SK-N-SH treated with all-trans-retinoic acid at 6 μM for 48 hours (cell line): ENCODE measurements around the gene BRPF3.

Experiments used
- ATAC-seq: fragments of 200-7000 bp; cut with Tn5 transposase; 3 replicates; pipeline ENCODE4 v1.9.1; 2020; ENCODE audit warnings: mild to moderate bottlenecking, moderate library complexity
- ARNTL ChIP-seq: fragments of 450-650 bp; formaldehyde crosslinking; IDR thresholded peaks from 2 replicates; pipeline ENCODE4 v1.5.0; 2020; ENCODE audit warnings: low read depth, mild to moderate bottlenecking, moderate library complexity, borderline replicate concordance
- BACH2 ChIP-seq: fragments of 250-450 bp; sonication (Bioruptor Pico); IDR thresholded peaks from 2 replicates; pipeline ENCODE4 v1.9.0; 2021; ENCODE audit warnings: mild to moderate bottlenecking, borderline replicate concordance
- CSDC2 ChIP-seq: fragments of 250-450 bp; sonication (Bioruptor Pico); IDR thresholded peaks from 2 replicates; pipeline ENCODE4 v1.5.0; 2020; ENCODE audit warnings: mild to moderate bottlenecking, moderate library complexity
- CSRNP3 ChIP-seq: fragments of 250-450 bp; sonication (Bioruptor Pico); IDR thresholded peaks from 2 replicates; pipeline ENCODE4 v1.5.1; 2021; ENCODE audit warnings: mild to moderate bottlenecking, moderate library complexity
- ESRRG ChIP-seq: fragments of 250-450 bp; sonication (Bioruptor Pico); IDR thresholded peaks from 2 replicates; pipeline ENCODE4 v1.6.1; 2021; ENCODE audit warnings: mild to moderate bottlenecking
- GLIS3 ChIP-seq: fragments of 250-450 bp; sonication (Bioruptor Pico); IDR thresholded peaks from 2 replicates; pipeline ENCODE4 v1.5.0; 2020; ENCODE audit warnings: mild to moderate bottlenecking, moderate library complexity
- ISL1 ChIP-seq: fragments of 250-450 bp; sonication (Bioruptor Pico); IDR thresholded peaks from 2 replicates; pipeline ENCODE4 v2.1.2; 2022; ENCODE audit warnings: mild to moderate bottlenecking, moderate library complexity
- OSR1 ChIP-seq: fragments of 250-450 bp; sonication (Bioruptor Pico); IDR thresholded peaks from 2 replicates; pipeline ENCODE4 v1.8.0; 2022; ENCODE audit warnings: moderate library complexity, mild to moderate bottlenecking, inconsistent platforms
- PATZ1 ChIP-seq: fragments of 250-450 bp; sonication (Bioruptor Pico); IDR thresholded peaks from 2 replicates; pipeline ENCODE4 v1.8.0; 2020; ENCODE audit warnings: mild to moderate bottlenecking, moderate library complexity, borderline replicate concordance
- POU6F1 ChIP-seq: fragments of 250-450 bp; sonication (Bioruptor Pico); IDR thresholded peaks from 2 replicates; pipeline ENCODE4 v1.8.0; 2021; ENCODE audit warnings: low read depth, mild to moderate bottlenecking, moderate library complexity, borderline replicate concordance
- PPARA ChIP-seq: fragments of 250-450 bp; sonication (Bioruptor Pico); IDR thresholded peaks from 2 replicates; pipeline ENCODE4 v1.5.0; 2020; ENCODE audit warnings: mild to moderate bottlenecking, borderline replicate concordance
- RARB ChIP-seq: fragments of 250-450 bp; sonication (Bioruptor Pico); IDR thresholded peaks from 2 replicates; pipeline ENCODE4 v1.8.0; 2021; ENCODE audit warnings: mild to moderate bottlenecking, moderate library complexity
- SNAI2 ChIP-seq: fragments of 250-450 bp; sonication (Bioruptor Pico); IDR thresholded peaks from 2 replicates; pipeline ENCODE4 v1.5.0; 2020; ENCODE audit warnings: mild to moderate bottlenecking, moderate library complexity
- TCF4 ChIP-seq: fragments of 250-450 bp; sonication (Bioruptor Pico); IDR thresholded peaks from 2 replicates; pipeline ENCODE4 v1.8.0; 2021; ENCODE audit warnings: mild to moderate bottlenecking, moderate library complexity, borderline replicate concordance
- TOX ChIP-seq: fragments of 250-450 bp; sonication (Bioruptor Pico); IDR thresholded peaks from 2 replicates; pipeline ENCODE4 v1.8.0; 2021; ENCODE audit warnings: mild to moderate bottlenecking, moderate library complexity, borderline replicate concordance
- ZC3H10 ChIP-seq: fragments of 250-450 bp; sonication (Bioruptor Pico); IDR thresholded peaks from 2 replicates; pipeline ENCODE4 v1.5.1; 2021; ENCODE audit warnings: mild to moderate bottlenecking, moderate library complexity
- ZNF565 ChIP-seq: fragments of 450-650 bp; formaldehyde crosslinking; conservative IDR thresholded peaks from 2 replicates; pipeline ENCODE4 v1.5.0; 2020; ENCODE audit warnings: low read depth, mild to moderate bottlenecking, moderate library complexity
- ZNF70 ChIP-seq: fragments of 450-650 bp; formaldehyde crosslinking; IDR thresholded peaks from 2 replicates; pipeline ENCODE4 v1.5.0; 2020; ENCODE audit warnings: mild to moderate bottlenecking, moderate library complexity
- ZNF8 ChIP-seq: fragments of 450-650 bp; formaldehyde crosslinking; IDR thresholded peaks from 2 replicates; pipeline ENCODE4 v1.5.0; 2020; ENCODE audit warnings: mild to moderate bottlenecking, moderate library complexity
- TF ChIP-seq, protein P1 (sequence below): fragments of 250-450 bp; sonication (Bioruptor Pico); IDR thresholded peaks from 2 replicates; pipeline ENCODE4 v1.5.1; 2020; ENCODE audit warnings: low read depth, mild to moderate bottlenecking, moderate library complexity

The BRPF3 gene

GRCh38 chr6:36220226-36220625, 23.7 kb downstream of the BRPF3 start:
- no peak for ATAC-seq
- TF ChIP-seq GLIS3 (CRISPR knock-in tag) (no peak), RARB (CRISPR knock-in tag) (no peak), CSDC2 (CRISPR knock-in tag) (no peak)

DNA sequence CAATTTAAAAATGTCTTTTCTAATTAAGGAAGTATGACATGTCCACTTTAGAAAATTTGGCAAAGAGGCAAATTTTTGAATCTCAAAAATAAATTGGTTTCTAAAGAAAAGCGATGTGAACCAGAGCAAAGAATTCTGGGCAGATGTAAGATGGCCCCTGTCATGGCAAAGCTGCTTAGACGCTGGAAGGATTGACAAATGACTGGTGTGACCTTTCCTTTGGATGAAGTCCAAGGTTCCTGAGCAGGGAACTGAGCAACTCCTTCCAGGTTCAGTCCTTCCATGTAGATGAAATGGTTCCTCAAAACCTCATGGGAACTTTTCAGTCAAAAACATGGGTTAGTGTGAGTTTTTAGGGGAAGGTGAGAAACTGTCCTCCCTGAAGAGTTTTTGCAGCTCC, 25.1 kb downstream of the BRPF3 start:
- ATAC-seq = no peak
- TF ChIP-seq ISL1 (CRISPR knock-in tag) (no peak), GLIS3 (CRISPR knock-in tag) (no peak), BACH2 (CRISPR knock-in tag) (no peak), CSDC2 (CRISPR knock-in tag) (no peak), POU6F1 (CRISPR knock-in tag) (no peak), PPARA (CRISPR knock-in tag) (no peak), ARNTL (no peak), ZNF565 (CRISPR knock-in tag) (no peak), ESRRG (CRISPR knock-in tag) (no peak), SNAI2 (CRISPR knock-in tag) (no peak), TOX (CRISPR knock-in tag) (no peak), TCF4 (CRISPR knock-in tag) (no peak), OSR1 (CRISPR knock-in tag) (no peak), ZC3H10 (no peak), ZNF8 (CRISPR knock-in tag) (no peak), PATZ1 (CRISPR knock-in tag) (no peak)
- TF ChIP-seq, protein P1, sequence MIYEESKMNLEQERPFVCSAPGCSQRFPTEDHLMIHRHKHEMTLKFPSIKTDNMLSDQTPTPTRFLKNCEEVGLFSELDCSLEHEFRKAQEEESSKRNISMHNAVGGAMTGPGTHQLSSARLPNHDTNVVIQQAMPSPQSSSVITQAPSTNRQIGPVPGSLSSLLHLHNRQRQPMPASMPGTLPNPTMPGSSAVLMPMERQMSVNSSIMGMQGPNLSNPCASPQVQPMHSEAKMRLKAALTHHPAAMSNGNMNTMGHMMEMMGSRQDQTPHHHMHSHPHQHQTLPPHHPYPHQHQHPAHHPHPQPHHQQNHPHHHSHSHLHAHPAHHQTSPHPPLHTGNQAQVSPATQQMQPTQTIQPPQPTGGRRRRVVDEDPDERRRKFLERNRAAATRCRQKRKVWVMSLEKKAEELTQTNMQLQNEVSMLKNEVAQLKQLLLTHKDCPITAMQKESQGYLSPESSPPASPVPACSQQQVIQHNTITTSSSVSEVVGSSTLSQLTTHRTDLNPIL (CRISPR knock-in tag) = no peak

- no peak for ATAC-seq
- TF ChIP-seq POU6F1 (CRISPR knock-in tag) (no peak), TOX (CRISPR knock-in tag) (no peak), PATZ1 (CRISPR knock-in tag) (no peak), CSRNP3 (no peak), TCF4 (CRISPR knock-in tag) (no peak), ZNF70 (CRISPR knock-in tag) (no peak), OSR1 (CRISPR knock-in tag) (no peak), ZC3H10 (no peak), PPARA (CRISPR knock-in tag) (no peak), ARNTL (no peak), ESRRG (CRISPR knock-in tag) (no peak), ISL1 (CRISPR knock-in tag) (no peak), SNAI2 (CRISPR knock-in tag) (no peak), ZNF565 (CRISPR knock-in tag) (no peak)
These were observed 26.4 kb downstream of the BRPF3 start for GRCh38 chr6:36222924-36223323.
